SK-N-MC (cell line): ENCODE results near the gene MPPE1.

Experiments
- EZH2 ChIP-seq: fragments of 200-600 bp; sonication (generic); IDR thresholded peaks from one replicate; pipeline ENCODE4 v1.6.1; 2017; ENCODE audit warnings: antibody characterized with exemption
- FOXP2 ChIP-seq: optimal IDR thresholded peaks from 2 replicates; pipeline ENCODE3; 2011; ENCODE audit warnings: mild to moderate bottlenecking, moderate library complexity; ENCODE audit not compliant: insufficient read depth; ENCODE audit errors: extremely low read length, control extremely low read depth
- POLR2AphosphoS5 ChIP-seq: IDR thresholded peaks from 2 replicates; pipeline ENCODE4 v1.6.1; 2012; ENCODE audit warnings: mild to moderate bottlenecking, low read depth, low read length, borderline replicate concordance

DNA sequence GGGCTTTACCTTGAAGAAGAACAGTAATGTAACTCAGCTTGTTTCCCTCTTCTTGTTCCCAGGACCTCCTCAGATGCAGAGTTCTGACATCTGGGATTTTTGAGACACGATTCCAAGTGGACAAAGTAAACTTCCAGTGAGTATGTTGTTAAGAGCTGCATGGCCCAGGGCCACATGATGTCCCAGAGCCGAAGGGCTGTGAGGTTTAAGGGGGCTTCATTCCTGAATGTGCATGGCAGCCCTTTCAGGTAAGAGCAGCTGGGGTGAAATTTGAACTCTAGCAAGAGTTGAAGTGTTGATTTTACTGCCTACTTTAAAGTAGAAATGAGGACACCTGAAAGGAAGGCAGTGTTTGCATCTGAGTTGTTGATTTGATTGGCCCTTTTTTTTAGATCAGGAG lies 43.6 kb downstream of the MPPE1 start:
- TF ChIP-seq EZH2 (no peak), POLR2AphosphoS5 (no peak), FOXP2 (no peak)
